A549 (cell line): Measurements from ENCODE around the gene DNHD1. TPM values are rescaled to one million over a fixed set of nuclear protein-coding genes. Genes with fewer than 3 reads are reported as not detected.
A peak's percentile ranks its signal among the peaks of the same experiment; 100 is the strongest.

Experiments
- ATAC-seq, 2 experiments: fragments of 200-7000 bp in 1 of 2; fragments of >200 bp in 1 of 2; cut with Nextera tagmentation in 1 of 2; cut with Tn5 transposase in 1 of 2; 3 replicates each; pipeline versions ENCODE4 v1.8.0 to v1.9.1; 2018 to 2020; ENCODE audit warnings: mild to moderate bottlenecking in 1 of 2, moderate library complexity in 1 of 2
- CTCF ChIA-PET: fragments of 300-600 bp; sonication (Branson Sonifier 250); formaldehyde crosslinking; extraction: SDS; loops from one replicate; lab custom pipeline; 2021; ENCODE audit warnings: antibody characterized with exemption, inconsistent platforms; lab: Yijun Ruan, JAX
- POLR2A ChIA-PET: fragments of 350-600 bp; formaldehyde crosslinking; extraction: SDS; loops from one replicate; lab custom pipeline; 2021; ENCODE audit warnings: antibody characterized with exemption, inconsistent platforms; lab: Yijun Ruan, JAX
- DNase-seq, 2 experiments: peaks; one replicate each; pipeline versions ENCODE4 v3.0.0 to v3.0.0-alpha.2; 2011 to 2016; ENCODE audit warnings: low read depth in 1 of 2, low spot score in 1 of 2
- FAIRE-seq: peaks from 2 replicates; lab custom pipeline; 2011; peaks lifted over from hg19 to GRCh38; lab: Jason Lieb, UNC
- H3K27ac ChIP-seq, 2 experiments: fragments of >200 bp; sonication (Bioruptor Twin); formaldehyde crosslinking; 3 replicates each; pipeline ENCODE4 v1.5.1; 2016 to 2017
- H3K4me1 ChIP-seq: fragments of >200 bp; sonication (Bioruptor Twin); formaldehyde crosslinking; 3 replicates; pipeline ENCODE4 v1.6.1; 2016
- H3K4me2 ChIP-seq: fragments of >200 bp; sonication (Bioruptor Twin); formaldehyde crosslinking; 3 replicates; pipeline ENCODE4 v1.6.1; 2016
- H3K4me3 ChIP-seq: fragments of >200 bp; sonication (Bioruptor Twin); formaldehyde crosslinking; 3 replicates; pipeline ENCODE4 v1.5.1; 2016
- H3K9me3 ChIP-seq: fragments of >200 bp; sonication (Bioruptor Twin); formaldehyde crosslinking; 3 replicates; pipeline ENCODE4 v1.6.1; 2016
- BCL3 ChIP-seq: fragments of >200 bp; sonication (Bioruptor Twin); formaldehyde crosslinking; IDR thresholded peaks from 3 replicates; pipeline ENCODE4 v1.6.1; 2016
- BHLHE40 ChIP-seq: IDR thresholded peaks from 2 replicates; pipeline ENCODE4 v1.6.1; 2012; ENCODE audit warnings: low read depth, low read length, inconsistent platforms
- CEBPB ChIP-seq, 2 experiments: fragments of >200 bp in 1 of 2; sonication (Bioruptor Twin) in 1 of 2; formaldehyde crosslinking in 1 of 2; IDR thresholded peaks; 2 replicates each; pipeline ENCODE4 v1.6.1; 2012 to 2016
- CHD2 ChIP-seq: fragments of 150-350 bp; IDR thresholded peaks from 2 replicates; pipeline ENCODE4 v1.6.1; 2014; ENCODE audit warnings: low read length; ENCODE audit not compliant: partially characterized antibody
- CHD4 ChIP-seq: fragments of 200-600 bp; sonication (generic); IDR thresholded peaks from 2 replicates; pipeline ENCODE4 v1.6.1; 2016; ENCODE audit warnings: antibody characterized with exemption, mild to moderate bottlenecking, borderline replicate concordance
- CTCF ChIP-seq: fragments of >200 bp; sonication (Bioruptor Twin); formaldehyde crosslinking; IDR thresholded peaks from 3 replicates; pipeline ENCODE4 v1.5.1; 2016
- EHF ChIP-seq: fragments of 250-450 bp; sonication (Bioruptor Pico); IDR thresholded peaks from 2 replicates; pipeline ENCODE4 v1.5.0; 2020; ENCODE audit warnings: mild to moderate bottlenecking
- EHMT2 ChIP-seq: fragments of 200-600 bp; sonication (generic); IDR thresholded peaks from 2 replicates; pipeline ENCODE4 v1.6.1; 2016; ENCODE audit warnings: antibody characterized with exemption, low read depth, mild to moderate bottlenecking, moderate library complexity
- EP300 ChIP-seq, 2 experiments: fragments of >200 bp; sonication (Bioruptor Twin); formaldehyde crosslinking; IDR thresholded peaks; 2 replicates in 1 of 2; 3 replicates in 1 of 2; pipeline ENCODE4 v1.6.1; 2016 to 2017
- ESRRA ChIP-seq: fragments of 150-350 bp; IDR thresholded peaks from 2 replicates; pipeline ENCODE4 v1.6.1; 2014; ENCODE audit warnings: mild to moderate bottlenecking, low read length, borderline replicate concordance
- HEYL ChIP-seq: fragments of 250-450 bp; sonication (Bioruptor Pico); IDR thresholded peaks from 2 replicates; pipeline ENCODE4 v1.8.0; 2021; ENCODE audit warnings: mild to moderate bottlenecking, moderate library complexity
- HMGXB4 ChIP-seq: fragments of 250-450 bp; sonication (Bioruptor Pico); IDR thresholded peaks from 2 replicates; pipeline ENCODE4 v1.5.0; 2021; ENCODE audit warnings: mild to moderate bottlenecking, moderate library complexity, borderline replicate concordance
- HOXA7 ChIP-seq: fragments of 250-450 bp; sonication (Bioruptor Pico); IDR thresholded peaks from 2 replicates; pipeline ENCODE4 v1.5.0; 2020; ENCODE audit warnings: mild to moderate bottlenecking, moderate library complexity
- HOXB5 ChIP-seq: fragments of 250-450 bp; sonication (Bioruptor Pico); IDR thresholded peaks from 2 replicates; pipeline ENCODE4 v1.5.0; 2020; ENCODE audit warnings: mild to moderate bottlenecking, moderate library complexity
- KDM1A ChIP-seq: fragments of 200-600 bp; sonication (generic); IDR thresholded peaks from 2 replicates; pipeline ENCODE4 v1.6.1; 2016; ENCODE audit warnings: low read depth, mild to moderate bottlenecking
- MAFK ChIP-seq: fragments of 450-650 bp; IDR thresholded peaks from 2 replicates; pipeline ENCODE4 v1.6.1; 2014; ENCODE audit not compliant: partially characterized antibody
- MAX ChIP-seq: IDR thresholded peaks from 2 replicates; pipeline ENCODE4 v1.6.1; 2012
- NPAS2 ChIP-seq: fragments of 250-450 bp; sonication (Bioruptor Pico); IDR thresholded peaks from 2 replicates; pipeline ENCODE4 v1.8.0; 2022; ENCODE audit warnings: mild to moderate bottlenecking, moderate library complexity, borderline replicate concordance
- RCOR1 ChIP-seq: fragments of 150-350 bp; IDR thresholded peaks from 2 replicates; pipeline ENCODE4 v1.6.1; 2014; ENCODE audit warnings: antibody characterized with exemption, low read length, low read depth
- REST ChIP-seq: fragments of 200-600 bp; sonication (generic); IDR thresholded peaks from 2 replicates; pipeline ENCODE4 v1.6.1; 2016; ENCODE audit warnings: antibody characterized with exemption, mild to moderate bottlenecking, moderate library complexity
- RNF2 ChIP-seq: fragments of 200-600 bp; sonication (generic); IDR thresholded peaks from 2 replicates; pipeline ENCODE4 v1.6.1; 2016; ENCODE audit warnings: low read depth, mild to moderate bottlenecking, antibody characterized with exemption, moderate library complexity, borderline replicate concordance
- SREBF2 ChIP-seq: fragments of 450-650 bp; IDR thresholded peaks from 2 replicates; pipeline ENCODE4 v1.6.1; 2014; ENCODE audit warnings: mild to moderate bottlenecking, moderate library complexity
- TFCP2L1 ChIP-seq: fragments of 250-450 bp; sonication (Bioruptor Pico); IDR thresholded peaks from 2 replicates; pipeline ENCODE4 v1.5.0; 2021; ENCODE audit warnings: mild to moderate bottlenecking
- ZC3H11A ChIP-seq: fragments of 450-650 bp; IDR thresholded peaks from 2 replicates; pipeline ENCODE4 v1.6.1; 2014; ENCODE audit warnings: antibody characterized with exemption, mild to moderate bottlenecking
- ZNF302 ChIP-seq: fragments of 250-450 bp; sonication (Bioruptor Pico); IDR thresholded peaks from 2 replicates; pipeline ENCODE4 v1.9.0; 2021; ENCODE audit warnings: inconsistent platforms, mild to moderate bottlenecking, moderate library complexity
- WGBS: methylation state at CpG from one replicate; pipeline ENCODE4 v1.1.6; 2017; ENCODE audit errors: missing lambda C conversion rate; 5-methylcytosine and 5-hydroxymethylcytosine counted together
- polyA plus RNA-seq, 4 experiments: library from polyadenylated mRNA; depleted of rRNA in 3 of 4; stranded (reverse); fragments of >200 nt; fragmentation: RNase III in 1 of 4; extraction: RNeasy Plus Mini Kit Qiagen cat#74134 plus additional on column Dnase treatment in 1 of 4; gene quantifications; 2 replicates in 3 of 4; 3 replicates in 1 of 4; pipeline ENCODE4 v1.2.3, GENCODE V29; 2011 to 2017

DNHD1 gene
- polyA plus RNA-seq, 2 of the 4 experiments (the other 2 are of a cell fraction) = 6.8 to 8.6 TPM

DNA sequence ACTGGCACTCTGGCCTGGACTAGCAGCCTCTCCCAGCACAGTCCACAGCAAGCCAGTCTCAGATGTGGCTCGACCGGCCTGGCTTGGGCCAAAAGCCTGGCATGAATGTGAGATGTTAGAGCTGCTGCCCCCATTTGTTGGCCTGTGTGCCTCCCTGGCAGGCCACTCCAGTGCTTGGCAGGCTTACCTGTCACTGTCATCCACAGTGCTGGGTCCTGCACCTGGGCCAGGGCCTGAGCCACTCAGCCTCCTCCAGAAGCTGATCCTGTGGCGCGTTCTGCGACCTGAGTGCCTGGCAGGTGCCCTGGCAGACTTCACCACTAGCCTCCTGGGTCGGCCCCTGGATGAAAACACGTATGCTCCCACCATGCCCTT is 70.3 kb downstream of the DNHD1 start:
- H3K4me2 ChIP-seq = no peak overlapping the region
- no peak for FAIRE-seq
- peaks cover 6% of the 10 kb centered on the region; the same call in 2 of the 3 replicates for H3K4me1 ChIP-seq
- WGBS = 88% methylated on average over 7 of the region's 7 CpGs
- no peak overlapping the region for H3K27ac ChIP-seq
- POLR2A ChIA-PET = no interaction called here
- no peak for TF ChIP-seq SREBF2
- TF ChIP-seq RNF2 = no peak
- no peak for TF ChIP-seq BHLHE40
- TF ChIP-seq HEYL (CRISPR knock-in tag) = no peak
- no peak for TF ChIP-seq EHMT2
- no peak for TF ChIP-seq CHD2
- no peak for TF ChIP-seq HMGXB4
- TF ChIP-seq CEBPB (IDR thresholded peaks at IDR 0.05) = no peak
- TF ChIP-seq CHD4 = no peak
- no peak for TF ChIP-seq EP300 (IDR thresholded peaks at IDR 0.05)
- TF ChIP-seq, all 56 proteins: peak for 0
- ATAC-seq = no peak; a peak in 2 of 6 replicates
- DNase-seq = no peak
- CTCF ChIA-PET = interaction anchor here (1.1 to 1.6 kb wide), 2 partner anchors 14 to 29 kb away, joined by 3 to 4 read pairs; no protein-coding TSS in a partner anchor
- no peak overlapping the region for H3K4me3 ChIP-seq
- no peaks in the 10 kb centered on the region for H3K9me3 ChIP-seq

- WGBS = 100% methylated on average over 3 of the region's 4 CpGs
- DNase-seq (peak in 1 of 2 experiments; percentile 24), FAIRE-seq (no peak), ATAC-seq (peak in 1 of 2 experiments; percentile 14; a peak in 2 of 6 replicates)
- Histone ChIP-seq H3K4me3 (no peak overlapping the region), H3K4me2 (no peak overlapping the region), H3K4me1 (peaks cover 6% of the 10 kb centered on the region; the same call in 2 of the 3 replicates), H3K9me3 (no peaks in the 10 kb centered on the region), H3K27ac (peak overlapping the region in 1 of 2 experiments; percentile 9; a peak in 3 of 6 replicates)
- ChIA-PET CTCF (interaction anchor here (1.1 to 1.6 kb wide), 4 partner anchors 15 to 84 kb away, joined by 3 to 5 read pairs (median 4); no protein-coding TSS in a partner anchor), POLR2A (no interaction called here)
- no peak for TF ChIP-seq CTCF
- no peak for TF ChIP-seq ZC3H11A
- TF ChIP-seq MAFK = peak; percentile 100
Measured at GRCh38 chr11:6568191-6568918, 71.3 kb downstream of the DNHD1 start.

- ATAC-seq (no peak), DNase-seq (no peak), FAIRE-seq (no peak)
- Histone ChIP-seq H3K27ac (no peak overlapping the region), H3K9me3 (no peaks in the 10 kb centered on the region), H3K4me2 (no peak overlapping the region), H3K4me1 (peaks cover 6% of the 10 kb centered on the region; the same call in 2 of the 3 replicates), H3K4me3 (no peak overlapping the region)
- ChIA-PET CTCF (interaction anchor here (0.7 to 2.8 kb wide), 3 partner anchors 13 to 80 kb away, joined by 3 to 6 read pairs (median 3); no protein-coding TSS in a partner anchor), POLR2A (no interaction called here)
- 74% methylated on average over 5 of the region's 5 CpGs for WGBS
- TF ChIP-seq KDM1A (no peak), ESRRA (no peak), TFCP2L1 (CRISPR knock-in tag) (no peak), HOXA7 (CRISPR knock-in tag) (no peak), HOXB5 (CRISPR knock-in tag) (no peak), BCL3 (no peak), HEYL (CRISPR knock-in tag) (no peak), NPAS2 (no peak), ZNF302 (no peak), ZC3H11A (no peak), MAX (no peak), EHMT2 (no peak), REST (no peak), EHF (CRISPR knock-in tag) (no peak), RCOR1 (no peak)
Measured at GRCh38 chr11:6569706-6570105, 72.6 kb downstream of the DNHD1 start.
